Activated CD4-positive, alpha-beta T cell treated with anti-CD3 and anti-CD28 coated beads, Interleukin-2, amount 10 ng/mL, durations not matched to agents 7 days and 5 days (primary cell): ENCODE results near the gene AUTS2. TPM values are rescaled to one million over a fixed set of nuclear protein-coding genes. Genes with fewer than 3 reads are reported as not detected.

ENCODE experiments used
- CTCF ChIA-PET: fragments of 350-600 bp; sonication (Branson Sonifier 250); formaldehyde crosslinking; loops from one replicate; lab custom pipeline; 2021; ENCODE audit warnings: antibody characterized with exemption; lab: Charles Lee
- POLR2A ChIA-PET: fragments of 350-600 bp; sonication (Branson Sonifier 250); formaldehyde crosslinking; loops from one replicate; lab custom pipeline; 2021; ENCODE audit warnings: antibody characterized with exemption; lab: Charles Lee
- DNase-seq: peaks from one replicate; pipeline ENCODE4 v3.0.0-alpha.2; 2020
- H3K27ac Mint-ChIP-seq: one replicate; pipeline ENCODE4 v1.8.0; 2021; ENCODE audit warnings: mild to moderate bottlenecking, moderate library complexity, mixed read lengths
- H3K27me3 Mint-ChIP-seq: one replicate; pipeline ENCODE4 v1.8.0; 2021; ENCODE audit warnings: mixed read lengths
- H3K36me3 Mint-ChIP-seq: one replicate; pipeline ENCODE4 v1.8.0; 2021; ENCODE audit warnings: low read depth, mixed read lengths
- H3K4me1 Mint-ChIP-seq: one replicate; pipeline ENCODE4 v1.8.0; 2021; ENCODE audit warnings: mixed read lengths
- H3K4me3 Mint-ChIP-seq: one replicate; pipeline ENCODE4 v1.8.0; 2021; ENCODE audit warnings: mild to moderate bottlenecking, moderate library complexity, mixed read lengths
- H3K9me3 Mint-ChIP-seq: one replicate; pipeline ENCODE4 v1.8.0; 2021; ENCODE audit warnings: mixed read lengths
- total RNA-seq, 2 experiments: library from RNA; stranded (reverse); gene quantifications; one replicate each; pipeline ENCODE4 v1.2.3, GENCODE V29; 2021

The AUTS2 gene
- total RNA-seq, 2 experiments from 2014 or later, result 13.9 to 18.9 TPM

GRCh38 chr7:70622936-70623335 is 1024.7 kb downstream of the AUTS2 start:
- Mint-ChIP-seq H3K36me3 (no peaks in the 10 kb centered on the region), H3K9me3 (peaks cover 3% of the 10 kb centered on the region)
- CTCF ChIA-PET, result interaction anchor here (0.6 kb wide), 1 partner anchor 314 kb away, joined by 3 read pairs; no protein-coding TSS in a partner anchor

GRCh38 chr7:70624500-70625103 is 1026.3 kb downstream of the AUTS2 start:
- peaks cover 3% of the 10 kb centered on the region for H3K9me3 Mint-ChIP-seq
- no peak overlapping the region for H3K27ac Mint-ChIP-seq
- no peaks in the 10 kb centered on the region for H3K27me3 Mint-ChIP-seq
- no peak for DNase-seq
- H3K4me1 Mint-ChIP-seq, result no peaks in the 10 kb centered on the region
- H3K36me3 Mint-ChIP-seq, result no peaks in the 10 kb centered on the region
- ChIA-PET POLR2A (no interaction called here), CTCF (no interaction called here)
- H3K4me3 Mint-ChIP-seq, result no peak overlapping the region

More at GRCh38 chr7:70622936-70623335, 1024.7 kb downstream of the AUTS2 start:
- POLR2A ChIA-PET, result no interaction called here
- Mint-ChIP-seq H3K4me1 (no peaks in the 10 kb centered on the region), H3K4me3 (no peak overlapping the region), H3K27ac (no peak overlapping the region), H3K27me3 (no peaks in the 10 kb centered on the region)
- no peak for DNase-seq

GRCh38 chr7:70627461-70627860 is 1029.2 kb downstream of the AUTS2 start:
- Mint-ChIP-seq H3K36me3 (no peaks in the 10 kb centered on the region), H3K4me1 (no peaks in the 10 kb centered on the region), H3K27ac (no peak overlapping the region), H3K4me3 (no peak overlapping the region), H3K27me3 (no peaks in the 10 kb centered on the region), H3K9me3 (peaks cover 3% of the 10 kb centered on the region)
- no peak for DNase-seq
- ChIA-PET POLR2A (no interaction called here), CTCF (no interaction called here)

- Mint-ChIP-seq H3K36me3 (no peaks in the 10 kb centered on the region), H3K9me3 (peaks cover 3% of the 10 kb centered on the region), H3K27me3 (no peaks in the 10 kb centered on the region), H3K4me1 (no peaks in the 10 kb centered on the region), H3K4me3 (no peak overlapping the region), H3K27ac (no peak overlapping the region)
- ChIA-PET POLR2A (no interaction called here), CTCF (no interaction called here)
- no peak for DNase-seq
Observed at GRCh38 chr7:70630440-70630817, 1032.2 kb downstream of the AUTS2 start.

GRCh38 chr7:70630818-70631457 is 1032.7 kb downstream of the AUTS2 start:
- Mint-ChIP-seq H3K27ac (no peak overlapping the region), H3K36me3 (no peaks in the 10 kb centered on the region), H3K4me3 (no peak overlapping the region), H3K9me3 (peaks cover 3% of the 10 kb centered on the region), H3K4me1 (no peaks in the 10 kb centered on the region), H3K27me3 (no peaks in the 10 kb centered on the region)
- ChIA-PET POLR2A (no interaction called here), CTCF (no interaction called here)
- DNase-seq, result no peak

GRCh38 chr7:70631718-70632117 is 1033.4 kb downstream of the AUTS2 start:
- DNase-seq, result no peak
- POLR2A ChIA-PET, result no interaction called here
- H3K4me3 Mint-ChIP-seq, result no peak overlapping the region
- H3K27me3 Mint-ChIP-seq, result no peaks in the 10 kb centered on the region
- H3K4me1 Mint-ChIP-seq, result no peaks in the 10 kb centered on the region
- no peak overlapping the region for H3K27ac Mint-ChIP-seq
- H3K9me3 Mint-ChIP-seq, result peaks cover 3% of the 10 kb centered on the region
- CTCF ChIA-PET, result no interaction called here
- H3K36me3 Mint-ChIP-seq, result no peaks in the 10 kb centered on the region

GRCh38 chr7:70632400-70632799 is 1034.1 kb downstream of the AUTS2 start:
- Mint-ChIP-seq H3K36me3 (no peaks in the 10 kb centered on the region), H3K9me3 (peaks cover 3% of the 10 kb centered on the region), H3K27ac (no peak overlapping the region), H3K4me1 (no peaks in the 10 kb centered on the region), H3K4me3 (no peak overlapping the region), H3K27me3 (no peaks in the 10 kb centered on the region)
- CTCF ChIA-PET, result no interaction called here
- no peak for DNase-seq
- POLR2A ChIA-PET, result no interaction called here

GRCh38 chr7:70634071-70634470 is 1035.8 kb downstream of the AUTS2 start:
- Mint-ChIP-seq H3K36me3 (no peaks in the 10 kb centered on the region), H3K27ac (no peak overlapping the region), H3K4me1 (no peaks in the 10 kb centered on the region), H3K4me3 (no peak overlapping the region), H3K27me3 (no peaks in the 10 kb centered on the region), H3K9me3 (no peaks in the 10 kb centered on the region)
- ChIA-PET POLR2A (no interaction called here), CTCF (interaction anchor here (0.6 kb wide), 1 partner anchor 15 kb away, joined by 3 read pairs; no protein-coding TSS in a partner anchor)
- no peak for DNase-seq

GRCh38 chr7:70634610-70635068 is 1036.4 kb downstream of the AUTS2 start:
- Mint-ChIP-seq H3K4me3 (no peak overlapping the region), H3K27me3 (no peaks in the 10 kb centered on the region), H3K36me3 (no peaks in the 10 kb centered on the region), H3K4me1 (no peaks in the 10 kb centered on the region), H3K27ac (no peak overlapping the region), H3K9me3 (no peaks in the 10 kb centered on the region)
- DNase-seq, result no peak
- ChIA-PET CTCF (no interaction called here), POLR2A (no interaction called here)

- DNase-seq, result no peak
- no peaks in the 10 kb centered on the region for H3K36me3 Mint-ChIP-seq
- CTCF ChIA-PET, result no interaction called here
- POLR2A ChIA-PET, result no interaction called here
- H3K27ac Mint-ChIP-seq, result no peak overlapping the region
- H3K4me3 Mint-ChIP-seq, result no peak overlapping the region
- no peaks in the 10 kb centered on the region for H3K27me3 Mint-ChIP-seq
- no peaks in the 10 kb centered on the region for H3K4me1 Mint-ChIP-seq
- no peaks in the 10 kb centered on the region for H3K9me3 Mint-ChIP-seq
Observed at GRCh38 chr7:70635633-70636032, 1037.4 kb downstream of the AUTS2 start.

GRCh38 chr7:70636169-70636568 is 1037.9 kb downstream of the AUTS2 start:
- Mint-ChIP-seq H3K27ac (no peak overlapping the region), H3K36me3 (no peaks in the 10 kb centered on the region), H3K27me3 (no peaks in the 10 kb centered on the region), H3K9me3 (no peaks in the 10 kb centered on the region), H3K4me1 (no peaks in the 10 kb centered on the region), H3K4me3 (no peak overlapping the region)
- ChIA-PET CTCF (no interaction called here), POLR2A (no interaction called here)
- DNase-seq, result no peak

GRCh38 chr7:70637726-70638125 is 1039.5 kb downstream of the AUTS2 start:
- Mint-ChIP-seq H3K4me1 (no peaks in the 10 kb centered on the region), H3K36me3 (no peaks in the 10 kb centered on the region), H3K9me3 (peaks cover 2% of the 10 kb centered on the region), H3K27ac (no peak overlapping the region), H3K27me3 (no peaks in the 10 kb centered on the region), H3K4me3 (no peak overlapping the region)
- no peak for DNase-seq
- ChIA-PET POLR2A (no interaction called here), CTCF (interaction anchor here (1.3 kb wide), 1 partner anchor 11 kb away, joined by 3 read pairs; no protein-coding TSS in a partner anchor)

GRCh38 chr7:70638158-70639107 is 1040.2 kb downstream of the AUTS2 start:
- Mint-ChIP-seq H3K27me3 (no peaks in the 10 kb centered on the region), H3K4me3 (no peak overlapping the region), H3K9me3 (peaks cover 2% of the 10 kb centered on the region), H3K36me3 (no peaks in the 10 kb centered on the region), H3K27ac (no peak overlapping the region), H3K4me1 (no peaks in the 10 kb centered on the region)
- CTCF ChIA-PET, result no interaction called here
- no peak for DNase-seq
- POLR2A ChIA-PET, result no interaction called here
